H1 (cell line): ENCODE measurements around the gene TSC22D3. TPM values are rescaled to one million over a fixed set of nuclear protein-coding genes. Genes with fewer than 3 reads are reported as not detected.

ENCODE experiments used
- EZH2 ChIP-seq: fragments of 200-600 bp; sonication (generic); IDR thresholded peaks from 2 replicates; pipeline ENCODE4 v1.7.1; 2012; ENCODE audit warnings: low read depth, mild to moderate bottlenecking, moderate library complexity, low read length, inconsistent platforms; ENCODE audit not compliant: severe bottlenecking
- HDAC2 ChIP-seq, 2 experiments: fragments of 300-600 bp in 1 of 2; sonication (generic) in 1 of 2; IDR thresholded peaks; 2 replicates each; pipeline ENCODE4 v1.6.1; 2011 to 2012; ENCODE audit warnings: low read depth in 2 of 2, low read length in 2 of 2, mild to moderate bottlenecking in 2 of 2, moderate library complexity in 2 of 2, borderline replicate concordance in 1 of 2, inconsistent platforms in 1 of 2
- HDAC6 ChIP-seq: IDR thresholded peaks from one replicate; pipeline ENCODE4 v1.7.1; 2012; ENCODE audit warnings: low read depth, mild to moderate bottlenecking, inconsistent platforms, low read length, moderate library complexity
- KDM4A ChIP-seq: IDR thresholded peaks from one replicate; pipeline ENCODE4 v1.7.1; 2012; ENCODE audit warnings: low read depth, mild to moderate bottlenecking, moderate library complexity, low read length, inconsistent platforms; ENCODE audit not compliant: severe bottlenecking
- PHF8 ChIP-seq: fragments of 200-600 bp; sonication (generic); conservative IDR thresholded peaks from 2 replicates; pipeline ENCODE4 v1.7.1; 2012; ENCODE audit warnings: low read depth, mild to moderate bottlenecking, inconsistent platforms, low read length, moderate library complexity
- POU5F1 ChIP-seq: IDR thresholded peaks from 2 replicates; pipeline ENCODE4 v1.6.1; 2011; ENCODE audit warnings: low read depth, mild to moderate bottlenecking, low read length, moderate library complexity
- polyA plus RNA-seq, 7 experiments: library from polyadenylated mRNA; depleted of rRNA in 3 of 7; stranded (reverse) in 5 of 7; unstranded in 2 of 7; fragments of >200 nt in 5 of 7; fragments of 200-250 nt in 2 of 7; gene quantifications; 1 replicate in 5 of 7; 2 replicates in 1 of 7; 4 replicates in 1 of 7; pipeline versions ENCODE4 v1.2.1 to v1.2.3, GENCODE V29; 2011 to 2013; ENCODE audit warnings: missing spikeins in 2 of 7, mixed read lengths in 2 of 7
- total RNA-seq: library from RNA; stranded (reverse); fragmentation: NEBNext Ultra II Directional; extraction: Animal tissue kit (Norgen Biotek cat#: 25700); gene quantifications from 2 replicates; pipeline ENCODE4 v1.2.1, GENCODE V29; 2021

Gene TSC22D3
- total and polyA plus RNA-seq, 2 of the 8 experiments (the other 6 are each of a cell fraction or from before 2014, with no cell fraction given), result 7.6 to 12.9 TPM

DNA sequence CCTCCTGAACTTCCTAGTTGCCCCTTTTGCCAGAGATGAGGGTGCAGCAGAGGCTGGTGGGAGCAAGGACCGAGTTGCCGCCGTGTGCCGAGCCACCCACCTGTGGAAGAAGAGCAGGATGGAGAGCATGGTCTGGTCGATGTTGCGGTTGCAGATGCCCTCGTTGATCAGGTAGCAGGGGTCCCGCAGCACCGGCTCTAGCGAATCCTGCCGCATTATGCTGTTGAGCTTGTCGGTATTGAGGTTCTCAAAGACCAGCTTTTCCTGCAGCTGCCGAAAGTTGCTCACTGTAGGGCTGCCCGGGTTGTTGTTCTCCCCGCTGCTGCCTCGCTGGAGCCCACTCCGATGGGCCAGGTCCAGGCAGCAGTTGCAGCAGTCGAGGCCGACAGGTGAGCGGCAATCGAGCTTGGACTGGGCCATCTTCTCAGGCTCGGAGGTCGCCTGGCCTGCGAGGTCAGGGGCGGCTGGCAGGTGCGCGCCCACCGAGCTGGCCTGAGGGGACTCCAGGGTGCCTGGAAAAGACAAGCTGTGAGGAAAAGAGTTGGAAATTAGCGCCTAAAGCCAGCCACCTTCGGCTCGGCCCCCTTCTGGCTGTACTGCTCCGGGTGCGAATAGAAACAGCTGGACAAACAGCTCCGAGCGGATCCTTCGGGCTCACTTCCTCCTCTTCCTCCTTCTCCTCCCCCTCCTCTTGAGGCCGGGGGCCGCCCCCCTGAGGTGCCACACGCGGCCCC is 420 bp downstream of the TSC22D3 start (continued):
- TF ChIP-seq HDAC2 (IDR thresholded peaks at IDR 0.05; ENCODE audit: borderline replicate concordance in 1 of 2, low read depth in 2 of 2, low read length in 2 of 2) (no peak), HDAC6 (no peak), PHF8 (no peak), EZH2 (peak; percentile 57), KDM4A (peak; percentile 70), POU5F1 (no peak)
